Stimulated activated CD4-positive, alpha-beta T cell treated with anti-CD3 and anti-CD28 coated beads, TNF-alpha, amount 100 ng/mL, for 24 hours (primary cell): ENCODE results near the gene RGS3.

Source experiments
- DNase-seq, 3 experiments: peaks; one replicate each; pipeline ENCODE4 v3.0.0-alpha.2; 2020; ENCODE audit warnings: low read depth in 3 of 3

Gene RGS3

GRCh38 chr9:113511856-113512761, 48.6 kb downstream of the RGS3 start:
- DNase-seq: peak; percentile 45 to 78 (median 50)

GRCh38 chr9:113513111-113513510, 49.6 kb downstream of the RGS3 start:
- DNase-seq: no peak

- DNase-seq: no peak
These were observed 50.0 kb downstream of the RGS3 start for GRCh38 chr9:113513536-113513935.

GRCh38 chr9:113514061-113514460, 50.5 kb downstream of the RGS3 start:
- no peak for DNase-seq

- DNase-seq: no peak
These were observed 51.2 kb downstream of the RGS3 start for GRCh38 chr9:113514748-113515147.

- DNase-seq: no peak
These were observed 52.3 kb downstream of the RGS3 start for GRCh38 chr9:113515862-113516261.

- DNase-seq: peak; percentile 39 to 82 (median 60)
These were observed 53.5 kb downstream of the RGS3 start for GRCh38 chr9:113516840-113517577.

- no peak for DNase-seq
These were observed 56.0 kb downstream of the RGS3 start for GRCh38 chr9:113519426-113520108.

GRCh38 chr9:113520109-113520642, 56.6 kb downstream of the RGS3 start:
- peak; percentile 20 to 45 (median 32) for DNase-seq

GRCh38 chr9:113521693-113522255, 58.2 kb downstream of the RGS3 start:
- DNase-seq: no peak

GRCh38 chr9:113522419-113522818, 58.9 kb downstream of the RGS3 start:
- DNase-seq: no peak

- no peak for DNase-seq
These were observed 59.3 kb downstream of the RGS3 start for GRCh38 chr9:113522858-113523257.

GRCh38 chr9:113523421-113524141, 60.1 kb downstream of the RGS3 start:
- peak; percentile 52 to 86 (median 64) for DNase-seq

- DNase-seq: no peak
These were observed 60.9 kb downstream of the RGS3 start for GRCh38 chr9:113524468-113524867.

GRCh38 chr9:113525205-113525604, 61.7 kb downstream of the RGS3 start:
- DNase-seq: no peak

- no peak for DNase-seq
These were observed 62.3 kb downstream of the RGS3 start for GRCh38 chr9:113525831-113526230.

GRCh38 chr9:113526231-113526746, 62.8 kb downstream of the RGS3 start:
- no peak for DNase-seq

GRCh38 chr9:113526841-113527240, 63.3 kb downstream of the RGS3 start:
- no peak for DNase-seq

GRCh38 chr9:113528088-113528487, 64.6 kb downstream of the RGS3 start:
- DNase-seq: no peak

- no peak for DNase-seq
These were observed 65.3 kb downstream of the RGS3 start for GRCh38 chr9:113528811-113529210.
